ENCODE results near the gene SEL1L. TPM values are rescaled to one million over a fixed set of nuclear protein-coding genes. Genes with fewer than 3 reads are reported as not detected.
A peak's percentile ranks its signal among the peaks of the same experiment; 100 is the strongest.
"Not testable (repeated sequence)": the region's sequence is repeated elsewhere in the genome, so short reads cannot be mapped to it uniquely, and the experiment has no call there.

SEL1L gene
- polyA plus RNA-seq, 1 of the 3 experiments (the other 2 are of a cell fraction), result 13.8 TPM

DNA sequence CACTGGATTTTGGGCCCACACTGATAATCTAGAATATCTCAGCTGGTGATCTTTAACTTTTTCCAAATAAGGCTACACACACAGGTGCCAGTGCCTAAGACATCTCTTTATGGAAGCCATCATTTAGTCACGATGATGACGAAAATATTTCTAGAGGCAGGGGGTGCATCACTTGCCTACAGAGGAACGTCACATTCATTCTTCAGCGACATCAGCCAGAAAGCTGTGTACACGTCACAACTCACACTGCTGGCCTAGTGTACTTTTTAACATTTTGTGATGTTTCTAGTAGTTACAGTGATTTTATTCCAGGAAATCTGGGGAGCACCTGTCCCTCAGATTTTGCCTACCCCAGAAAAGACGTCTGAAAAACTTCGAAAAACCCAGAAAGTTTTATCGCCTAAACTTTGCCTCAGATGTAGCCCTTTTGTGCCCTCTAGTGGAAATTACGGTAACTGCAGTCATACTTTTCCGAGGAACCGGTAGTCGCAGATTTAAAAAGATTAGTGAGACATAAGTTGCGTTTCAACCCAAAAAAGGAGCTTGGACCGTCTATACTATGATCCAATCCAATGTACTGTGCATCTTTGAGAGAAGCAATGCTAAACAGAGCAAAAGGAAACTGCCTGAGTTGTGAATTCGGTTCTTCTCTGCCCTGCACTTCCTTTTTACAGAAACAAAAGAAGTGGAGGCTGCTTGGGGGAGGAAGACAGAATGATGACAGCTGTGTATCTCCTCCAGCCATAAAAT, 69.2 kb downstream of the SEL1L start (continued):
- TF ChIP-seq RAD21 (IDR thresholded peaks at IDR 0.05; ENCODE audit: low read length) (peak; percentile 84), POLR2AphosphoS5 (IDR thresholded peaks at IDR 0.05; ENCODE audit: low read depth, low read length) (no peak), RFX5 (IDR thresholded peaks at IDR 0.05; ENCODE audit: low read length) (no peak), TCF12 (IDR thresholded peaks at IDR 0.05) (no peak)

GRCh38 chr14:81462356-81462755, 71.3 kb downstream of the SEL1L start:
- H3K27ac ChIP-seq (ENCODE audit: low read depth in 2 of 2, low read length in 1 of 2); H3F3A ChIP-seq (replicated peaks; ENCODE audit: insufficient read depth); H3K36me3 ChIP-seq (replicated peaks in 1 of 2; ENCODE audit: control insufficient read depth in 1 of 2, insufficient read depth in 2 of 2, low read length in 1 of 2); DNase-seq; H3K4me3 ChIP-seq (ENCODE audit: low read depth in 2 of 2, low read length in 1 of 2); H3K27me3 ChIP-seq (ENCODE audit: insufficient read depth); POLR2A ChIA-PET; H2AFZ ChIP-seq (ENCODE audit: low read depth); H4K20me1 ChIP-seq (ENCODE audit: insufficient read depth); H3K79me2 ChIP-seq (ENCODE audit: insufficient read depth); H3K4me1 ChIP-seq (ENCODE audit: control insufficient read depth in 1 of 2, insufficient read depth in 2 of 2, low read depth in 1 of 2, low read length in 1 of 2); H3K4me2 ChIP-seq; H3K9ac ChIP-seq; H3K9me2 ChIP-seq; H3K9me3 ChIP-seq: not testable (repeated sequence)
- CTCF ChIA-PET, result interaction anchor here (4.7 kb wide), 1 partner anchor 10 kb away, joined by 106 read pairs; no protein-coding TSS in a partner anchor
- WGBS (ENCODE audit: low lambda C conversion rate), result 81% methylated on average over 6 of the region's 30 CpGs

DNA sequence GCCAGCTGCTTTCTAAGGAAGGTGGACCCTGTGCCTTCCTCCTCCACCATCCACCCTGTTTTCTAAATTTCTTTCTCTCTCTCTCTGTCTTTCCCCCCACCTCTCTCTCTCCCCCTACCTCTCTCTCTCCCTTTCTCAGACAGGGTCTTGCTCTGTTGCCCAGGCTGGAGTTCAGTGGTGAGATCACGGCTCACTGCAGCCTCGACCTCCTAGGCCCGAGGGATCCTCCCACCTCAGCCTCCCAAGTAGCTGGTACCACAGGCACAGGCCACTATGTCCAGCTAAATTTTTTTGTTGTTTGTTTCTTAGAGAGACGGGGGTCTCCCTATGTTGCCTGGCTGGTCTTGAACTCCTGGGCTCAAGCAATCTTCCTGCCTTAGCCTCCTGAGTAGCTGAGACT, 73.7 kb downstream of the SEL1L start:
- TF ChIP-seq EP300 (IDR thresholded peaks at IDR 0.05; ENCODE audit: borderline replicate concordance in 1 of 2, low read depth in 1 of 2, low read length in 1 of 2) (no peak), REST (IDR thresholded peaks at IDR 0.05; ENCODE audit: low read depth, low read length) (no peak), RXRA (IDR thresholded peaks at IDR 0.05; ENCODE audit: borderline replicate concordance, low read depth) (no peak), FOXM1 (IDR thresholded peaks at IDR 0.05; ENCODE audit: low read depth) (no peak)
- Histone ChIP-seq H3K27me3 (ENCODE audit: insufficient read depth) (no peaks in the 10 kb centered on the region), H3K9ac (no peak overlapping the region), H3K27ac (ENCODE audit: low read depth in 2 of 2, low read length in 1 of 2) (no peak overlapping the region), H3K4me2 (no peak overlapping the region), H3K9me3 (no peaks in the 10 kb centered on the region), H3K9me2 (no peaks in the 10 kb centered on the region), H3K36me3 (replicated peaks in 1 of 2; ENCODE audit: control insufficient read depth in 1 of 2, insufficient read depth in 2 of 2, low read length in 1 of 2) (no peaks in the 10 kb centered on the region), H4K20me1 (ENCODE audit: insufficient read depth) (no peaks in the 10 kb centered on the region), H3K4me1 (ENCODE audit: control insufficient read depth in 1 of 2, insufficient read depth in 2 of 2, low read depth in 1 of 2, low read length in 1 of 2) (no peaks in the 10 kb centered on the region), H2AFZ (ENCODE audit: low read depth) (no peak overlapping the region), H3K79me2 (ENCODE audit: insufficient read depth) (no peaks in the 10 kb centered on the region), H3K4me3 (ENCODE audit: low read depth in 2 of 2, low read length in 1 of 2) (no peak overlapping the region), H3F3A (replicated peaks; ENCODE audit: insufficient read depth) (no peaks in the 10 kb centered on the region)
- CTCF ChIA-PET, result interaction anchor here (1.4 to 2.3 kb wide), 3 partner anchors 191 to 506 kb away, joined by 3 to 24 read pairs (median 6); no protein-coding TSS in a partner anchor
- DNase-seq, result no peak
- 48% methylated on average over 4 of the region's 4 CpGs for WGBS (ENCODE audit: low lambda C conversion rate)
- POLR2A ChIA-PET, result interaction anchor here (1.2 kb wide), 1 partner anchor 13 kb away, joined by 4 read pairs; no protein-coding TSS in a partner anchor

Measured in SK-N-SH (cell line).